ENCODE measurements around the gene NFIA. TPM values are rescaled to one million over a fixed set of nuclear protein-coding genes. Genes with fewer than 3 reads are reported as not detected.
A peak's percentile ranks its signal among the peaks of the same experiment; 100 is the strongest.

Gene NFIA
- total and polyA plus RNA-seq, 7 experiments from 2014 or later, result 1.0 to 8.6 (median 5.9) TPM

DNA sequence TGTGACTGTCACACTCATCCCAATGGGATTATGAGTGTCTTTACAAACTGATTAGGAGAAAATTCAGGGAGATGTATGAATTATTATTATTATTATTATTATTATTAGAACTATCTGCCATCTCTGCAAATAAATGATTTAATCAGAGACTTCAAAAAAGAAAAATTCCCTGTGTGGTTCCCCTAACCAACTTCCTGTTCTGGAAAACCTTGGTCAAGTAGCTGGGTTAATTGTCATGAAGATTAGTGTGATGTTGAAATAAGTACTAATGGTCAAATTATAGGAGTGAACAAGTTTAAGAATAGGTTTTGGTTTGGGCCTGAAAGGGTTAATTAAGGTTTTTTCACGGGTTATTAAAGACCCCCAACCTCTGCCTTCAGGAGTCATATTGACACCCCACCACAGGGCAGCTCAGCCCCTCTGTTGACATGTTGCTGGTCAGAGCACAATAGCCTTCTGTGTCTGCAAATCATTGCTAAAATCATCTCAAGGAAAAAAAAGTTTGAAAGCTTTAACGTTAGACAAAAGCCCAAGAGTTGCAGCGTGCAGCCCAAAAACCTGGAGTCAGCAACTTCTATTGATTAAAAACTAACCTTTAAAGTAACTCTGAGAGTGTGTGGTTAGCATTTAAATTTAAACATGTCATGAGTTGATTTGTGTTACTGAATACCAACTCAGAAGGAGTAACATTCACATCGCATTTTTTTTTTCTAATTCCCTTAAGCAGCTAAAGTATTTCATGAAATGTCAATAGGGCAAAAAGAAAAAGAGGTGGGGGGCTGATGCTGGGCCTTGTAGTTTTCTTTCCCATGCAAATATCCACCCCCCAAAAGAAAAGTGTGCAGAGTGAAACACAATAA, 370.0 kb downstream of the NFIA start:
- Mint-ChIP-seq H3K4me3 (peak overlapping the region in 1 of 10 donors; percentile 14), H3K9me3 (no peaks in the 10 kb centered on the region), H3K4me1 (peaks cover 0 to 13% (median 8%) of the 10 kb centered on the region in 7 donors), H3K36me3 (peaks cover 0 to 4% (median 0%) of the 10 kb centered on the region in 5 donors), H3K27me3 (peaks cover 0 to 2% (median 0%) of the 10 kb centered on the region in 5 donors), H3K27ac (peak overlapping the region in 2 of 9 donors; percentile 17 to 44)
- Histone ChIP-seq H3K4me1 (ENCODE audit: control insufficient read depth in 2 of 2, insufficient read depth in 2 of 2, low read length in 2 of 2) (peaks cover 0 to 5% of the 10 kb centered on the region in 2 donors), H3K27ac (ENCODE audit: low read depth, low read length) (no peak overlapping the region), H3K4me3 (ENCODE audit: low read length) (no peak overlapping the region), H3K36me3 (ENCODE audit: control insufficient read depth in 2 of 3, insufficient read depth in 3 of 3, low read length in 3 of 3) (no peaks in the 10 kb centered on the region), H3K27me3 (ENCODE audit: control insufficient read depth in 2 of 2, insufficient read depth in 2 of 2, low read length in 2 of 2) (no peaks in the 10 kb centered on the region), H3K9me3 (ENCODE audit: control insufficient read depth in 2 of 3, low read length in 3 of 3) (no peaks in the 10 kb centered on the region)
- CTCF ChIA-PET, result interaction anchor here (0.6 to 3.1 kb wide), 3 partner anchors 214 to 476 kb away, joined by 3 to 21 read pairs (median 4); no protein-coding TSS in a partner anchor
- DNase-seq (no peak), ATAC-seq (no peak)
- intact Hi-C loops (cut with micrococcal nuclease), result loop anchor here (1.0 to 10.0 kb wide), 14 partner anchors 132 to 1481 kb away; no protein-coding TSS in a partner anchor
- POLR2A ChIA-PET, result no interaction called here

DNA sequence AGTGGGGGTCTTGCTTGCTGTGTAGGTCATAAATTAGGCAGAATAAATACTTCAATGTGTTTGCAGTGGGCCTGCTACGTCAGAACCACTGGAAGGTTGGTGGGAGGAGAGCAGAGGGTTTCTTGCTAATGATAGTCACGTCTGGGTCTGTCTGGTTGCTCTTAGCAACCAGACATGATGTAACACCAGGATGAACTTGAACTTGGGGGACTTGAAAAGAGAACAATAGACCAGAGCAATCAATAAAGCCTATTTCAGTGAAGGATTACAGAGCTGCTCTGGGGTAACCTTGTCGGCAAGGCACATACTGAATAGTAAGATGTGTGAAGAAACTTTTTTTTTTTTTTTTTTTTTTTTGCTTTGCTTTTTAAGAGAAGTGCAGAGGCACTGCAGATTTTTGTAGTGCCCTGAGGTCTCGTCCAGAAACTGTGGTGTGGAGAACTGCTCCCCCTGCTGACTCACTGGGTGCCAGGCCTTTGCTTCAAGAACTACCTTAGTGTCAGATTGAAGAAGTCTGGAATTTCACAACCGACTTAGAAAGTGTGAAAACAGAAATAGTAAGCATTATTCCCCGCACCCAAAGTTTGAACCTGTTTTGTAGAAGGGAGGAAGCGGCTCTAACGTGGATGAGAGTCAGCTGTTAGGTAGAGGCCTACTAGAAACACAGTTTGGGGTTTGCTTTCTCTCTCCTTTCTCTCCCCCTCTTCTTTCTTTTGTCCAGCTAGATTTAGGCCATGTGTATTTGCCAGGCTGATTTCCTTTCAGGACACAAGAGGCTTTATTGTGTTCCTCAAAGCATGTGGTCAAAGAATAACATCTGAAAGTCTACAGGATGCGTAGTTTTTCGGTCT, 371.0 kb downstream of the NFIA start:
- H3K4me3 ChIP-seq (ENCODE audit: low read length), result no peak overlapping the region
- intact Hi-C loops (cut with micrococcal nuclease), result loop anchor here (1.0 to 10.0 kb wide), 14 partner anchors 131 to 1482 kb away; no protein-coding TSS in a partner anchor
- ChIA-PET POLR2A (no interaction called here), CTCF (interaction anchor here (0.6 to 3.1 kb wide), 3 partner anchors 215 to 477 kb away, joined by 3 to 21 read pairs (median 4); no protein-coding TSS in a partner anchor)
- Mint-ChIP-seq H3K4me1 (peaks cover 0 to 13% (median 8%) of the 10 kb centered on the region in 7 donors), H3K4me3 (peak overlapping the region in 3 of 10 donors; percentile 14 to 39 (median 26)), H3K27me3 (peaks cover 0 to 2% (median 0%) of the 10 kb centered on the region in 5 donors), H3K36me3 (peaks cover 0 to 4% (median 0%) of the 10 kb centered on the region in 5 donors), H3K27ac (peak overlapping the region in 6 of 9 donors; percentile 11 to 82 (median 44)), H3K9me3 (no peaks in the 10 kb centered on the region)
- H3K4me1 ChIP-seq (ENCODE audit: control insufficient read depth in 2 of 2, insufficient read depth in 2 of 2, low read length in 2 of 2), result peaks cover 0 to 5% of the 10 kb centered on the region in 2 donors
- H3K9me3 ChIP-seq (ENCODE audit: control insufficient read depth in 2 of 3, low read length in 3 of 3), result no peaks in the 10 kb centered on the region
- DNase-seq, result peak; percentile 29 to 69 (median 59)
- H3K27ac ChIP-seq (ENCODE audit: low read depth, low read length), result no peak overlapping the region
- no peaks in the 10 kb centered on the region for H3K36me3 ChIP-seq (ENCODE audit: control insufficient read depth in 2 of 3, insufficient read depth in 3 of 3, low read length in 3 of 3)
- H3K27me3 ChIP-seq (ENCODE audit: control insufficient read depth in 2 of 2, insufficient read depth in 2 of 2, low read length in 2 of 2), result no peaks in the 10 kb centered on the region
- ATAC-seq, result peak; percentile 88

DNA sequence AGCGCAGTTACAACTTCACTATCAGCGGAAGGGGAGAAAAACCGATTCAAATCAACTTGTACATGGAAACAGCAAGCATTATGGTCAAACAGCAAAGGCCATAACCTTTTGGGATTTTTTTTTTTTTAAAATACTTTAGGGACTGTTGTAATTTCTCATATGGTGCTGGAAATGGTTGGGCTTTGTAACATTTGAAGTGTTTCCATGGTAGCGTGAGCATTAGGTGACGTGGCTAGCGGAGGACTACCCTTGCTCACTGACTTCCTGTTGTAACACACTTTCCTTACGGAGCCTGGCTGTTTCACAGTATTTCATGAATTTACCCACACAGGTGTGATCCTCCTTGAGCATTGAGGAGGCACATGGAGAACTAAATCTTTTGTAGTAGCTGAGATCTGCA, 373.0 kb downstream of the NFIA start:
- POLR2A ChIA-PET, result no interaction called here
- CTCF ChIA-PET, result interaction anchor here (1.2 kb wide), 1 partner anchor 406 kb away, joined by 4 read pairs; no protein-coding TSS in a partner anchor
- ATAC-seq, result no peak

DNA sequence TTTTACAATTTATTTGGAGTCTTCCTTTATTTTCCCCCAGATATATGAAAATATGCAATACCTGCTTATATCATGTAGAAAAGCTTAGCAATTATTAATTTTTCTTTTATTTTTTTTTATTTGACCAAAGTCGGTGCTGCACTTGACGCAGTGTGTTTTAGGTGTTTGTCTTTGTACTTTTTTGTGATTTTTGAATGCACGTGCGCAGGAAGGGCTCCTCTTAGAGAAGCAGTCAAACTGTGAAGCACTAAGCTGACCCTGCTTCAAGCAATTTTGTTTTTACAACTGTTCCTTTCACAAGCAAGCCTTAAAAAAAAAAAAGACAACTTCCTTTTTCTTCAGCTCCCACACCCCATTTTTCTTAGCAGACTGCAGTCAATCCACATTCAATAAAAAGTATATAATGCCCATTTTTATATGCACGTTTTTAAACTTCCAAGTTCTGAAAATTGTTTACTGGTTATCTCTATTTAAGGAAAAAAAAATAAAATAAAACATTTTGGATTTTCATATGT, 375.2 kb downstream of the NFIA start:
- intact Hi-C loops (cut with micrococcal nuclease), result loop anchor here (10.0 kb wide), 3 partner anchors 127 to 1483 kb away; no protein-coding TSS in a partner anchor
- no peaks in the 10 kb centered on the region for H3K36me3 ChIP-seq (ENCODE audit: control insufficient read depth in 2 of 3, insufficient read depth in 3 of 3, low read length in 3 of 3)
- no peak for ATAC-seq
- H3K9me3 Mint-ChIP-seq, result no peaks in the 10 kb centered on the region
- no peak overlapping the region for H3K27ac ChIP-seq (ENCODE audit: low read depth, low read length)
- H3K4me1 ChIP-seq (ENCODE audit: control insufficient read depth in 2 of 2, insufficient read depth in 2 of 2, low read length in 2 of 2), result peaks cover 0 to 5% of the 10 kb centered on the region in 2 donors
- H3K27me3 ChIP-seq (ENCODE audit: control insufficient read depth in 2 of 2, insufficient read depth in 2 of 2, low read length in 2 of 2), result no peaks in the 10 kb centered on the region
- peaks cover 0 to 3% (median 0%) of the 10 kb centered on the region in 5 donors for H3K27me3 Mint-ChIP-seq
- H3K4me3 ChIP-seq (ENCODE audit: low read length), result no peak overlapping the region
- no peaks in the 10 kb centered on the region for H3K9me3 ChIP-seq (ENCODE audit: control insufficient read depth in 2 of 3, low read length in 3 of 3)
- peaks cover 0 to 10% (median 8%) of the 10 kb centered on the region in 7 donors for H3K4me1 Mint-ChIP-seq
- H3K4me3 Mint-ChIP-seq, result no peak overlapping the region
- peaks cover 0 to 4% (median 0%) of the 10 kb centered on the region in 5 donors for H3K36me3 Mint-ChIP-seq
- no peak for DNase-seq
- ChIA-PET CTCF (no interaction called here), POLR2A (no interaction called here)
- no peak overlapping the region for H3K27ac Mint-ChIP-seq

More for the DNA sequence above, 373.0 kb downstream of the NFIA start:
- peaks cover 0 to 4% (median 0%) of the 10 kb centered on the region in 5 donors for H3K36me3 Mint-ChIP-seq
- H3K4me3 Mint-ChIP-seq, result no peak overlapping the region
- intact Hi-C loops (cut with micrococcal nuclease), result loop anchor here (10.0 kb wide), 3 partner anchors 129 to 1481 kb away; no protein-coding TSS in a partner anchor
- peaks cover 0 to 5% of the 10 kb centered on the region in 2 donors for H3K4me1 ChIP-seq (ENCODE audit: control insufficient read depth in 2 of 2, insufficient read depth in 2 of 2, low read length in 2 of 2)
- no peak overlapping the region for H3K27ac Mint-ChIP-seq
- no peak overlapping the region for H3K27ac ChIP-seq (ENCODE audit: low read depth, low read length)
- H3K9me3 ChIP-seq (ENCODE audit: control insufficient read depth in 2 of 3, low read length in 3 of 3), result no peaks in the 10 kb centered on the region
- DNase-seq, result no peak
- H3K36me3 ChIP-seq (ENCODE audit: control insufficient read depth in 2 of 3, insufficient read depth in 3 of 3, low read length in 3 of 3), result no peaks in the 10 kb centered on the region
- no peaks in the 10 kb centered on the region for H3K27me3 ChIP-seq (ENCODE audit: control insufficient read depth in 2 of 2, insufficient read depth in 2 of 2, low read length in 2 of 2)
- H3K4me3 ChIP-seq (ENCODE audit: low read length), result no peak overlapping the region
- peaks cover 0 to 6% (median 0%) of the 10 kb centered on the region in 5 donors for H3K27me3 Mint-ChIP-seq
- peaks cover 0 to 13% (median 8%) of the 10 kb centered on the region in 7 donors for H3K4me1 Mint-ChIP-seq
- no peaks in the 10 kb centered on the region for H3K9me3 Mint-ChIP-seq

DNA sequence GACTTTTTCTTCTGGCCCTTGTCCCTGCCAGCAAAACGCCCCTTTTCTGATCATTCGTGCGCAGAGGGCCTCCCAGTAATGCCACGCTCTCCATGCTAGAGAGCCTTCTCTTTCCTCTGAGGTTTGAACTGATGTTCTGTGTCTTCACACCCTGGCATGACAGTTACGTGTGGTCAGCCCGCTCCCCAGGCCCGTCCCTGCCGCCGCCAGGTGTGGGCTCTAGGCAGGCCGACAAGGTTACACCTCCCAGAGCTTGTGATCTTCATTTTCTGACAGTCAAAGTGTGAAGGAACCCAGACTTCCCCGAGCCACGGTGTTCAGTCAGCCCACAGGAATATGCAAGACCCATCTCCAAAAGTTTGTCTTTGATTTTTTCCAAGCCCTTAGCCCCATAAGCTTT, 377.0 kb downstream of the NFIA start:
- POLR2A ChIA-PET, result no interaction called here

DNA sequence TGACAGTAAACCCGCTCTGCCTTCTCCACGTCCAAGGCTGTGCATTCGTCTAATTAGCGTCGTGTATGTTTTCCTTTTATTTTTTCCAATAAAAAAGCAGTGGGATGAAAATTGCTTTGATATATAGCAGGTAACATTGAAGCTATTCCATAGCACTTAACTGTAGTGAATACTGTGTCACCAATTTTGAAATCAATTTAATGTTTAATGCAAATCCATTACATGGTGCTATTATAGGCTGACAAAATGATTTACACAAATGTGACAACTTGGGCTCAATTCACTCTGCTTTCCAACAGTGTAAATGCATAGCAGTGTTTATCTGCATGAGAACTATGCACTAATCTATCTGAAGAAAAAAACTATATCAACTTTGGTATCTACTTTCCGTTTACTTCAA, 377.8 kb downstream of the NFIA start:
- Histone ChIP-seq H3K4me1 (ENCODE audit: control insufficient read depth in 2 of 2, insufficient read depth in 2 of 2, low read length in 2 of 2) (no peaks in the 10 kb centered on the region), H3K27me3 (ENCODE audit: control insufficient read depth in 2 of 2, insufficient read depth in 2 of 2, low read length in 2 of 2) (no peaks in the 10 kb centered on the region), H3K4me3 (ENCODE audit: low read length) (no peak overlapping the region), H3K27ac (ENCODE audit: low read depth, low read length) (no peak overlapping the region), H3K9me3 (ENCODE audit: control insufficient read depth in 2 of 3, low read length in 3 of 3) (no peaks in the 10 kb centered on the region), H3K36me3 (ENCODE audit: control insufficient read depth in 2 of 3, insufficient read depth in 3 of 3, low read length in 3 of 3) (no peaks in the 10 kb centered on the region)
- peaks cover 0 to 4% (median 0%) of the 10 kb centered on the region in 5 donors for H3K27me3 Mint-ChIP-seq
- ChIA-PET CTCF (no interaction called here), POLR2A (no interaction called here)
- peaks cover 0 to 1% (median 0%) of the 10 kb centered on the region in 11 donors for H3K9me3 Mint-ChIP-seq
- intact Hi-C loops (cut with micrococcal nuclease), result no loop called here
- H3K36me3 Mint-ChIP-seq, result peaks cover 0 to 4% (median 0%) of the 10 kb centered on the region in 5 donors
- ATAC-seq (no peak), DNase-seq (no peak)
- H3K4me3 Mint-ChIP-seq, result no peak overlapping the region
- peaks cover 0 to 2% (median 0%) of the 10 kb centered on the region in 7 donors for H3K4me1 Mint-ChIP-seq
- H3K27ac Mint-ChIP-seq, result no peak overlapping the region

More for the DNA sequence above, 377.0 kb downstream of the NFIA start:
- CTCF ChIA-PET, result no interaction called here
- Mint-ChIP-seq H3K27ac (no peak overlapping the region), H3K9me3 (peaks cover 0 to 1% (median 0%) of the 10 kb centered on the region in 11 donors), H3K4me3 (no peak overlapping the region), H3K27me3 (peaks cover 0 to 3% (median 0%) of the 10 kb centered on the region in 5 donors), H3K4me1 (peaks cover 0 to 3% (median 0%) of the 10 kb centered on the region in 7 donors), H3K36me3 (peaks cover 0 to 4% (median 0%) of the 10 kb centered on the region in 5 donors)
- H3K27ac ChIP-seq (ENCODE audit: low read depth, low read length), result no peak overlapping the region
- H3K4me1 ChIP-seq (ENCODE audit: control insufficient read depth in 2 of 2, insufficient read depth in 2 of 2, low read length in 2 of 2), result no peaks in the 10 kb centered on the region
- ATAC-seq (peak; percentile 36), DNase-seq (no peak)
- H3K36me3 ChIP-seq (ENCODE audit: control insufficient read depth in 2 of 3, insufficient read depth in 3 of 3, low read length in 3 of 3), result no peaks in the 10 kb centered on the region
- no peak overlapping the region for H3K4me3 ChIP-seq (ENCODE audit: low read length)
- H3K9me3 ChIP-seq (ENCODE audit: control insufficient read depth in 2 of 3, low read length in 3 of 3), result no peaks in the 10 kb centered on the region
- intact Hi-C loops (cut with micrococcal nuclease), result loop anchor here (10.0 kb wide), 3 partner anchors 125 to 1485 kb away; no protein-coding TSS in a partner anchor
- H3K27me3 ChIP-seq (ENCODE audit: control insufficient read depth in 2 of 2, insufficient read depth in 2 of 2, low read length in 2 of 2), result no peaks in the 10 kb centered on the region

Measured in naive thymus-derived CD4-positive, alpha-beta T cell (primary cell).